ENCODE data around the gene CHST15. TPM values are rescaled to one million over a fixed set of nuclear protein-coding genes. Genes with fewer than 3 reads are reported as not detected.
"Not testable (repeated sequence)": the region's sequence is repeated elsewhere in the genome, so short reads cannot be mapped to it uniquely, and the experiment has no call there.

Gene CHST15
- total RNA-seq, 1 experiment from 2014 or later, result 9.8 TPM

- Histone ChIP-seq H3K36me3 (no peaks in the 10 kb centered on the region), H3K4me3 (no peak overlapping the region), H3K27me3 (no peaks in the 10 kb centered on the region), H3K9me3 (no peaks in the 10 kb centered on the region)
- no peak for DNase-seq
Measured at GRCh38 chr10:124107072-124107471, 13.7 kb upstream of the CHST15 start.

GRCh38 chr10:124106241-124106879 is 13.0 kb upstream of the CHST15 start:
- Histone ChIP-seq H3K27me3 (no peaks in the 10 kb centered on the region), H3K36me3 (no peaks in the 10 kb centered on the region), H3K4me3 (no peak overlapping the region), H3K9me3 (no peaks in the 10 kb centered on the region)
- DNase-seq, result peak; percentile 85

GRCh38 chr10:124105594-124105993 is 12.2 kb upstream of the CHST15 start:
- H3K36me3 ChIP-seq, result no peaks in the 10 kb centered on the region
- no peak overlapping the region for H3K4me3 ChIP-seq
- DNase-seq, result no peak
- no peaks in the 10 kb centered on the region for H3K9me3 ChIP-seq
- no peaks in the 10 kb centered on the region for H3K27me3 ChIP-seq

- Histone ChIP-seq H3K4me3 (no peak overlapping the region), H3K36me3 (no peaks in the 10 kb centered on the region), H3K27me3 (no peaks in the 10 kb centered on the region), H3K9me3 (no peaks in the 10 kb centered on the region)
- DNase-seq, result no peak
Measured at GRCh38 chr10:124105045-124105444, 11.6 kb upstream of the CHST15 start.

- DNase-seq, result no peak
- Histone ChIP-seq H3K27me3 (no peaks in the 10 kb centered on the region), H3K9me3 (no peaks in the 10 kb centered on the region), H3K4me3 (no peak overlapping the region), H3K36me3 (no peaks in the 10 kb centered on the region)
Measured at GRCh38 chr10:124104011-124104627, 10.7 kb upstream of the CHST15 start.

- Histone ChIP-seq H3K9me3 (no peaks in the 10 kb centered on the region), H3K4me3 (no peak overlapping the region), H3K36me3 (no peaks in the 10 kb centered on the region), H3K27me3 (no peaks in the 10 kb centered on the region)
- DNase-seq, result no peak
Measured at GRCh38 chr10:124101351-124101750, 8.0 kb upstream of the CHST15 start.

GRCh38 chr10:124100651-124101050 is 7.3 kb upstream of the CHST15 start:
- not testable (repeated sequence) for DNase-seq, H3K9me3 ChIP-seq

GRCh38 chr10:124100124-124100523 is 6.7 kb upstream of the CHST15 start:
- no peaks in the 10 kb centered on the region for H3K9me3 ChIP-seq
- no peaks in the 10 kb centered on the region for H3K36me3 ChIP-seq
- no peak overlapping the region for H3K4me3 ChIP-seq
- no peak for DNase-seq
- H3K27me3 ChIP-seq, result no peaks in the 10 kb centered on the region

More at GRCh38 chr10:124100651-124101050, 7.3 kb upstream of the CHST15 start:
- H3K4me3 ChIP-seq, H3K27me3 ChIP-seq, H3K36me3 ChIP-seq: not testable (repeated sequence)

- no peaks in the 10 kb centered on the region for H3K27me3 ChIP-seq
- H3K36me3 ChIP-seq, result no peaks in the 10 kb centered on the region
- no peaks in the 10 kb centered on the region for H3K9me3 ChIP-seq
- H3K4me3 ChIP-seq, result no peak overlapping the region
- DNase-seq, result no peak
Measured at GRCh38 chr10:124099604-124100003, 6.2 kb upstream of the CHST15 start.

GRCh38 chr10:124098575-124098974 is 5.2 kb upstream of the CHST15 start:
- Histone ChIP-seq H3K27me3 (no peaks in the 10 kb centered on the region), H3K9me3 (no peaks in the 10 kb centered on the region), H3K4me3 (no peak overlapping the region), H3K36me3 (no peaks in the 10 kb centered on the region)
- DNase-seq, result no peak

- no peak for DNase-seq
- Histone ChIP-seq H3K9me3 (no peaks in the 10 kb centered on the region), H3K27me3 (no peaks in the 10 kb centered on the region), H3K4me3 (no peak overlapping the region), H3K36me3 (no peaks in the 10 kb centered on the region)
Measured at GRCh38 chr10:124097883-124098282, 4.5 kb upstream of the CHST15 start.

- no peak overlapping the region for H3K4me3 ChIP-seq
- no peaks in the 10 kb centered on the region for H3K36me3 ChIP-seq
- H3K9me3 ChIP-seq, result no peaks in the 10 kb centered on the region
- no peaks in the 10 kb centered on the region for H3K27me3 ChIP-seq
- DNase-seq, result no peak
Measured at GRCh38 chr10:124096494-124096893, 3.1 kb upstream of the CHST15 start.

GRCh38 chr10:124095801-124096200 is 2.4 kb upstream of the CHST15 start:
- not testable (repeated sequence) for H3K36me3 ChIP-seq, DNase-seq, H3K27me3 ChIP-seq, H3K9me3 ChIP-seq, H3K4me3 ChIP-seq

GRCh38 chr10:124095096-124095495 is 1.7 kb upstream of the CHST15 start:
- Histone ChIP-seq H3K36me3 (no peaks in the 10 kb centered on the region), H3K9me3 (no peaks in the 10 kb centered on the region), H3K27me3 (no peaks in the 10 kb centered on the region), H3K4me3 (no peak overlapping the region)
- no peak for DNase-seq

- DNase-seq, result no peak
- H3K27me3 ChIP-seq, result no peaks in the 10 kb centered on the region
- H3K9me3 ChIP-seq, result no peaks in the 10 kb centered on the region
- peak overlapping the region; percentile 77; the same call in 1 of the 2 replicates for H3K4me3 ChIP-seq
- no peaks in the 10 kb centered on the region for H3K36me3 ChIP-seq
Measured at GRCh38 chr10:124094419-124094785, 1.0 kb upstream of the CHST15 start.

- H3K27me3 ChIP-seq, result not testable (repeated sequence)
Measured at GRCh38 chr10:124093774-124094418, 498 bp upstream of the CHST15 start.

GRCh38 chr10:124092250-124092859 is 1.0 kb downstream of the CHST15 start:
- DNase-seq, result peak; percentile 59
- H3K36me3 ChIP-seq, result no peaks in the 10 kb centered on the region; the same call in 1 of the 2 replicates
- H3K4me3 ChIP-seq, result peak overlapping the region; percentile 77
- H3K27me3 ChIP-seq, result no peaks in the 10 kb centered on the region
- H3K9me3 ChIP-seq, result no peaks in the 10 kb centered on the region

More at GRCh38 chr10:124093774-124094418, 498 bp upstream of the CHST15 start:
- not testable (repeated sequence) for H3K36me3 ChIP-seq, H3K9me3 ChIP-seq
- peak; percentile 19 for DNase-seq
- H3K4me3 ChIP-seq, result peak overlapping the region; percentile 77

Measured in MG63 (cell line).